Raji (cell line): ENCODE data around the gene PTPRN2.

Experiments used
- POLR2A ChIP-seq: IDR thresholded peaks from 2 replicates; pipeline ENCODE4 v1.6.1; 2011; ENCODE audit warnings: low read depth, low read length, control low read depth; ENCODE audit not compliant: insufficient read depth

The PTPRN2 gene

DNA sequence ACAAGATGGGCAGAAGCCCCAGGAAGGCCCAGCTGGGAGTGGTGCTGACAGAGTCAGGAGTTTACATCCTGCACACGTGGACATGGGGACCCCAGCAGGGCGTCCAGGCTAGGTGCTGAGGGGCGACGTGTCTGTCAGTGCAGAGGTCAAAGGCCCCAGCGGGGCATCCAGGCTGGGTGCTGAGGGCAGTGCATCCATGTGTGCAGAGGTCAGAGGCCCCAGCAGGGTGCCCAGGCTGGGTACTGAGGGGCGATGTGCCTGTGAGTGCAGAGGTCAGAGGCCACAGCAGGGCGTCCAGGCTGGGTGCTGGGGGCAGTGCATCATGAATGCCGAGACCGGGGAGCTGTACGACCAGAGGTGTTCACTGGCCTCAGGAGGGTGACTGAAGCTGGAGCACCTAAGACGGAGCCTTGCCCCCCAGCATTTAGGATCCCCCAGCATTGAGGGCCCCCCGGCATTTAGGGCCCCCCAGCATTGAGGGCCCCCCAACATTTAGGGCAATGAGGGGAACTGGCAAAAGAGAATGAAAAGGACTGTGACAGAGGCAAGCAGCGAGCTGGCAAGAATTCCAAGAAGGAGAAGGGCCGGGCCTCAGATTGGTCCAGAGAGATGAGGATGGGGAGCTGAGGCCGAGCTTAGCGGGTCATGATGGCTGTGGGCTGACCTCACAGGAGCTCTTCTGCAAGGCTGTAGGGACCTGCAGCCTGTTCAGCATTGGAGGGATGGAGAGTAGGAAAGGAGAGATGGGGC is 474.9 kb downstream of the PTPRN2 start:
- no peak for TF ChIP-seq POLR2A

DNA sequence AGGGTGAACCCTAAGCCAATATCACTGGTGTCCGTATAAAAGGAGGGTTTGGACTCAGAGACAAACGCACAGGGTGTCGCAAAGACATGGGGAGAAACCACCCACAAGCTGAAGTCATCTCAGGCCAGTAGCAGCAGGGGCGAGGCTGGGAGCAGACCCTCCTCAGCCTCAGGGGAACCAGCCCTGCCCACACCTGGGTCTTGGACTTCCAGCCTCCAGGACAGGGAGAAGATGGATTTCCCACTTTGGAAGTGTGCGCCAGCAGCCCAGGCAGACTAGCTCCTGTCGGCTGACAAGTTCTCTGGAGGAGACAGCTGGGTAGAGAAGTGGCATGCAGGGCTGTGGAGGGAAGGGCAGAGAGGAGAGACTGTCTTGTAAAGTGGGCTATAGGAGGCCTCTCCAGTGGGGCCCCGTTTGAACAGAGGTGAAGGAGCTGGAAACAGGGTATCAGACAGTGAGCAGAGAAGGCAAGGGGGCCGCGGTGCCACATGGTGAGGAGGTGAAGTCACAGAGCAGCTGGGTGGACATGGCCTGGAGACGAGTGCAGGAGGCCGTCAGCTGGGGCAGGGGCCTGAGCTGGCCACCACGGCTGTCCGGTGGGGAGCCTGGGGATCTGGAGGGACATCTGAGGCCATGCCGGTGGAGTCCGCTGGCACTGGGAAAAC is 475.6 kb downstream of the PTPRN2 start:
- no peak for TF ChIP-seq POLR2A

DNA sequence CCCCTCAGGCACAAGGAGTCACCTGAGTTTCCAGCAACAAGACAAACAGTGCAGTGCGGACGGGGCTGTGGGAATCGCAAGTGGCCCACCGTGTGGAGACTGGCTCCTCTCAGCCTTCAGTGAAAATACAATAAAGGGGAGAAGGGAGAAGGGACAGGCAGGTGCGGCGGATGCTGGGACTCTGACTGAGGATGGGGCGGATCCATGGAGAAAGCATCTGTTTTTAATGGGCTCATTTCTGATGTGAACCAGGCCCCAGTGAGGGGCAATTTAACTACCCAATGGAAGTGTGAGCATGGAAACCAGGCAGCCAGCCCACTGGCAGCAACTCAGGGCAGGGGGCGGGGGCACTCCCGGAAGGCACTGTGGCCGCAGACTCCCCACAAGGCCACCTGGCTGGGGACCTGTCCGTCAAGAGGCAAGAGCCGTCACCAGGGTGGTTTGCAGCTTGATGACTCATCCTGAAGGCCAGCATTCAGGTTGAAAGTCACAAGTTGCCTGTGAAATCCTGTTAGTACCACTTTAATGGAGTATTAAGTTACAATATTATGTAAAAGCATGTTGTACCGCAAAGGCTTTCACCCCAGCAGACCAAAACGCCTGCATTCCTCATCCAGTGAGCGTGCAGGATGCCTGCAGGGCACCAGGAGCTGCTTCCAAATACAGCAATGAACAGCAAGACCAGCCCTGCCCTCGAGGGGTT is 476.4 kb downstream of the PTPRN2 start:
- no peak for TF ChIP-seq POLR2A

DNA sequence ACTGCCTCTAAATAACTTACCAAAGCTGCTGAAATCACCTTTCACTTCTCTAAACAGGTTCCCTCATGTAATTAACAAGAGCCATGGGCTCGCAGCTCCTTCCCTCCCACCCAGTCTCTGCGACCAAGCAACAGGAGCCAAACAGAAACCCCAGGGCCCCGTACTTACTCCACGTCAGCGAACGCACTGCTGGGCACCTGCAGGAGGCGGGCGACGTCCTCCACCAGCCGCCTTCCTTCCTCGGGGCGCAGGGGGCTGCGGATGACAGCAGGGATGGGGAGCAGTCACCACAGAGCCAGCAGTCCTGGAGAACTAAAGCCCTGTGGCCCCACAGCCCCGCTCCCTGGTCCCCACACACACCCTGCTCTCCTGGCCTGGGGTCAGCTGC is 477.0 kb downstream of the PTPRN2 start:
- no peak for TF ChIP-seq POLR2A

DNA sequence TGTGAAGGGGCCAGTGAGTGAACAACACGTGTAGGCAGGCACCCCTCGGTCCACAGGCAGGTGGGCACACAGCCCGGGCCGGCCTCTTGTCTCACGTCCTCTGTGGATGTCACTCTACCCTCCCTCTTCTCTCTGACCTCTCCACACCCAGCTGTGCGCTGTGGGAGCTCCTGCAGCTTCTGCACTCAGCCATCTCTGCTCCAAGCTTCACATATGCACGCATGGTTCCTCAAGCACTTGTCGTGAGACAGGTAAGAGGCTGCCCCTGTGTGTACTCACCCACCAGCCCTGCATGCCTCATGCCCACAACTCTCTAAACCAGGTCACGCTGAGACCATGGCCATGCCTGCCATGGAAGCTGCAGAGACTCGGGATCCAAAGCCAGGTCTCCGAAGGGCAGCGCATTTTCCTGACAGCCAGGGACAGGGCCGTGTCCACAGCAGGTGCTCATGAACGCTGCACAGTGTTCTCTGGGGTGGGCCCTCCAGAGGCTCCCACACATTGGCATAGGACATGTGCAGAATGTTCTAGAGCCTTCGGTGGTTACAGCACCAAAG is 477.5 kb downstream of the PTPRN2 start:
- TF ChIP-seq POLR2A = no peak

DNA sequence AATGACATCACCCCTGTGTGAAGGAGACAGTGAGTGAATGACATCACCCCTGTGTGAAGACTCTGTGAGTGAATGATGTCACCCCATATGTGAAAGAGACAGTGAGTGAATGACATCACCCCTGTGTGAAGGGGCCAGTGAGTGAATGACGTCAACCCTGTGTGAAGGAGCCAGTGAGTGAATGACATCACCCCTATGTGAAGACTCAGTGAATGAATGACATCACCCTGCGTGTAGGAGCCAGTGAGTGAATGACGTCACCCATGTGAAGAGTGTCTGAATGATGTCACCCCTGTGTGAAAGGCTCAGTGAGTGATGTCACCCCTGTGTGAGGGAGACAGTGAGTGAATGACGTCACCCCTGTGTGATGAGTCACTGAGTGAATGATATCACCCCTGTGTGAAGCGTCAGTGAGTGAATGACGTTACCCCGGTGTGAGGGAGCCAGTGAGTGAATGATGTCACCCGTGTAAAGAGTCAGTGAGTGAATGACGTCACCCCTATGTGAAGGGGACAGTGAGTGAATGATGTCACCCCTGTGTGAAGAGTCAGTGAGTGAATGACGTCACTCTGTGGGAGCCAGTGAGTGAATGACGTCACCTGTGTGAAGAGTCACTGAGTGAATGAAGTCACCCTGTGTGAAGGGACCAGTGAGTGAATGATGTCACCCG is 478.1 kb downstream of the PTPRN2 start:
- no peak for TF ChIP-seq POLR2A

DNA sequence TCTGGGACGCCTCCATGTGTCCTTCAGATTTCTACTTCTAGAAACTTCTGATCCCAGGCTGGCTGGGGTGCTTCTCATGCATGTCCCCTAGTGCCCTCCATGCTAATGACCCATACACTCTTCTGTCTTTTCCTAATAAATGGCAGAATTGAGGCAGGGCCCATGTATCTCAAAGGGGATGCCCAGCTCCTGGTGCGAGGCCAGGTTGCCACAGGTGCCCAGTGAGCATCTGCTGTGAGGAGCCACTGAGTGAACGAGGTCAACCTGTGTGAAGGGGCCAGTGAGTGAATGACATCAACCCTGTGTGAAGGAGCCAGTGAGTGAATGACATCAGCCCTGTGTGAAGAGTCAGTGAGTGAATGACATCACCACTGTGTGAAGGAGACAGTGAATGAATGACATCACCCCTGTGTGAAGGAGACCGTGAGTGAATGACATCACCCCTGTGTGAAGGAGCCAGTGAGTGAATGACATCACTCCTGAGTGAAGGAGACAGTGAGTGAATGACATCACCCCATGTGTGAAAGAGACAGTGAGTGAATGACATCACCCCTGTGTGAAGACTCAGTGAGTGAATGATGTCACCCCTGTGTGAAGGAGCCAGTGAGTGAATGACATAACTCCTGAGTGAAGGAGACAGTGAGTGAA is 478.9 kb downstream of the PTPRN2 start:
- no peak for TF ChIP-seq POLR2A

DNA sequence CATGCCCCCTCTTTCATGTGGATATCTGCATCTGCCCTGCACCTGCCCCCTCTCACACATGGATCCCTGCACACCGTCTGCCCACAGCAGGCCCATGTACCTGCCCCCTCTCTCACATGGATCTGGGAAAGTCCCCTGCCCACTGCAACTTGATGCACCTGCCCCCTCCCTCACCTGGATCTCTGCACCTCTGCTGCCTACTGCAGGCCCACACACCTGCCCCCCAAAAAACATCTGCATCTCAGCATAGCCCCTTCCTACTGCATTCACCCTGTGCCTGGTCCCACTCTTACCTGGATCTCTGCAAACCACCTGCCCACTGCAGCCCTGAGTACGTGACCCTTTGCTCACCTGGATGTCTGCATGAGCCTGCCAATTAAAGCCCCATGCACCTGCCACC is 479.8 kb downstream of the PTPRN2 start:
- no peak for TF ChIP-seq POLR2A

DNA sequence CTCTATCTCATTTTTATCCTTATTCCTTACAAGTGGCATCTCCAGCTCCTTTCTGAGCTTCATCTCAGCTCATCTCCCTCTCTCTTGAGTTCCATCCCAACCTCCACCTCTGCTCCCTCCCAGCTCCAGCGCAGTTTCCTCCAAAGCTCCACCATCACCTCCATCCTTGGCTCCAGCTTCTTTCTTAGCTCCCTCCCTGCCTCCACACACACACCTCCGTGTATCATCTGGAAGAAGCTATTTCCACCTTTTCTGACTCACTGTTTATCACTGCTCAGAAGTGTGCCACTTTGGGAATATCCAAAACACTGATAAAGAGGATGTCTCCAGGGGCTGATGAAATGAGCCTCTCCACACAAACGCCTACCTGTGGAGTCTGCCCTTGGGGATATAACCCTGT is 481.4 kb downstream of the PTPRN2 start:
- no peak for TF ChIP-seq POLR2A

- TF ChIP-seq POLR2A = no peak
Observed at GRCh38 chr7:158103378-158103777, 484.2 kb downstream of the PTPRN2 start.

GRCh38 chr7:158102897-158103296 is 484.7 kb downstream of the PTPRN2 start:
- TF ChIP-seq POLR2A = no peak

DNA sequence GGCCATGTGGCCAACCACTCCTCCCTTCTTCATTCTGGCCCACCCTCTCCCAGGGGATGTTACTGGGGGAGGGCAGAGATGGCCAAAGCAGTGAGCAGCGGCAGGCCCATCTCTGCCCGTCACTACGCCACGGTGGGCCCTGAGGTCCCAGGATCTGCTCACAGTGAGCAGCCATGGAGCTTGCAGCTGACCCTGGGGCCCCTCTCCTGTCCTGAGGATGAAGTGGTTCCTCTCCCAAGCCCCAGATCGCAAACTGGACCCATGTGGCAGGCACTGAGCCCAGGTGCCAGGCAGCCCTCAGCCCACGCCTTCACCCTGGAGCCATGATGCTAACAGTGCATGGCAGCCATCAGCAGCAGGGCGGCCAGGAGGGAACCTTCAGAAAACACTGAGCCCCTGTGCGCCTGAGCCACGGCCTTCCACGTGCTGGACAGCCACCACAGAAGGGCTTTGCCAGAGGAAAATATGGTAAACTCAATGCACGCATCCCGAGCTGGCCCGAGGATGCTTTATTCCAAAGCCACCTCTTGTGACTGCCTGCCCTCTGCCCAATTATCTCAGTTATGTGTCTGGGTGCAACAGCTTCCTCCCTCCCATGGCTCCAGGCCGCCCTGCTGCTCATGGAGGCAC is 485.7 kb downstream of the PTPRN2 start:
- TF ChIP-seq POLR2A = no peak

DNA sequence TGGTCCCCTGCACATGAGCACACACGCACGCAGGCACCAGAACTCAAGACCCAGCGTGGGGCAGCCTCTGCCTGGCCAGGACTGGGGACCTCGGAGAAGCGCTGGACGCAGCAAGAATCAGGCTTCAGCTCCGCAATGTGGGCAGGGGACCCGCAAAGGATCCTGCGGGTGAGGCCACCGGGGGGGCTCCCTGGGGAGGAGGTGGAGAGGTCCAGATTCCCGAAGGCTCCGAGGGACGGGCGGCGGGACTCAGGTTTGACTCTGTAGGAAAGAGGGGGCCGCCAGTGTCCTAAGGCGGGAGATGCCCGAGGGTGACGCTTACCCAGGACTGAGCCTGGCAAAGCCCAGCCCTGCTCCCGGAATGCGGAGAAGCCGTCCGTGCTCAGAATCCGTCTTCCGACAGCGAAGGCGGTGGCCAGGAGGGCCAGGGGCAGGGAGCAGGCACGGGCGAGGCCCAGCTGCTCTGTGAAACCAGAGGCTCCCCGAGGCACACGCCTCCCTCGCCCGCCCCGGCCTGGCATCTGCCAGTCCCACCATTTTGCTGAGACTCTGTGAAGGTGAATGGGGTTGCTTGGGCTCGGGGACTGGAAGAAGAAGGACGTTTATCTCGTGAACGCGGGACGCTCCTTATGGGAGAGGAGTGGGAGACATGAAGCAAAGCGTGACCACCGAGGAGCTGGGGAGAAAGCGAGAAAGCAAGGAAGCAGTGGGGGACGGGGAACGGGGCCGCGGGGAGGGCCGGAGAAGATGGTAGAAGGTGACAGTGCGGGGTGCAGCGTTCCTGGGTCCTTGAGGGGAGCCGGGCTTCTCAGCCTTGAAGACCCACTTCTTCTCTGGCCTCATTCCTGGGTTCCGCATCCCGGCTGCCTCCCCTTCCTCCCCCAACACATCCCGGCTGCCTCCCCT is 489.2 kb downstream of the PTPRN2 start:
- TF ChIP-seq POLR2A = no peak
